ENCODE measurements around the gene RMC1.

DNA sequence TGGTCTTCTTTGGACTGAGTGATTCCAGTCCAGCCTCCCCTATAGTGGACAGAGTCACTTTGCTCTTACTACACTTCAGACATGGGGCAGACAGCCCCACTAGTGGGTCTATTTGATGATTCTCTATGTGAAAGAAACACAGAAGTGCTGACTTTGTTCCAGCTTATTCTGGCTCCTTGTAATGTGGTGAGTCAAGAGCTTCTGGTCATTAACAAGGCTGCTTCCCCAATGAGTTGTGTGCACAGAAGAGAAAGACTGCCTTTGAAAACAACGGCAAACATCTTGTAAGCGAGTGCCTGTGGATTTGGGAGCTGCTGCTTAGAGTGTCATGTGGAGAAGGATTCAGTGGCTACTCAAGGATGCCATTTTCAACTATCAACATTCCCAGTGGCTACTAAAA lies 39.1 kb downstream of the RMC1 start:
- TF ChIP-seq, protein P1, sequence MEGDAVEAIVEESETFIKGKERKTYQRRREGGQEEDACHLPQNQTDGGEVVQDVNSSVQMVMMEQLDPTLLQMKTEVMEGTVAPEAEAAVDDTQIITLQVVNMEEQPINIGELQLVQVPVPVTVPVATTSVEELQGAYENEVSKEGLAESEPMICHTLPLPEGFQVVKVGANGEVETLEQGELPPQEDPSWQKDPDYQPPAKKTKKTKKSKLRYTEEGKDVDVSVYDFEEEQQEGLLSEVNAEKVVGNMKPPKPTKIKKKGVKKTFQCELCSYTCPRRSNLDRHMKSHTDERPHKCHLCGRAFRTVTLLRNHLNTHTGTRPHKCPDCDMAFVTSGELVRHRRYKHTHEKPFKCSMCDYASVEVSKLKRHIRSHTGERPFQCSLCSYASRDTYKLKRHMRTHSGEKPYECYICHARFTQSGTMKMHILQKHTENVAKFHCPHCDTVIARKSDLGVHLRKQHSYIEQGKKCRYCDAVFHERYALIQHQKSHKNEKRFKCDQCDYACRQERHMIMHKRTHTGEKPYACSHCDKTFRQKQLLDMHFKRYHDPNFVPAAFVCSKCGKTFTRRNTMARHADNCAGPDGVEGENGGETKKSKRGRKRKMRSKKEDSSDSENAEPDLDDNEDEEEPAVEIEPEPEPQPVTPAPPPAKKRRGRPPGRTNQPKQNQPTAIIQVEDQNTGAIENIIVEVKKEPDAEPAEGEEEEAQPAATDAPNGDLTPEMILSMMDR (IDR thresholded peaks at IDR 0.05; ENCODE audit: insufficient read depth, low read depth, low read length) = no peak
- TF ChIP-seq EZH2 (IDR thresholded peaks at IDR 0.05; ENCODE audit: insufficient read depth, low read length) = no peak

All from astrocyte (in vitro differentiated cells and primary cell).